Fibroblast of lung (primary cell): ENCODE results near the gene SLC31A1. TPM values are rescaled to one million over a fixed set of nuclear protein-coding genes. Genes with fewer than 3 reads are reported as not detected.
"Not testable (repeated sequence)": the region's sequence is repeated elsewhere in the genome, so short reads cannot be mapped to it uniquely, and the experiment has no call there.

Experiments
- DNase-seq, 2 donors: peaks; one replicate each; pipeline versions ENCODE4 v3.0.0 to v3.0.0-alpha.2; 2010; ENCODE audit warnings: low read depth in 2 of 2
- H2AFZ ChIP-seq: 2 replicates; pipeline ENCODE4 v1.5.1; 2012; ENCODE audit warnings: low read length, control low read depth, inconsistent platforms
- H3K27ac ChIP-seq: 2 replicates; pipeline ENCODE4 v1.5.1; 2011; ENCODE audit warnings: low read length, control low read depth; ENCODE audit not compliant: insufficient read depth
- H3K27me3 ChIP-seq: 2 replicates; pipeline ENCODE4 v1.5.1; 2011; ENCODE audit warnings: mild to moderate bottlenecking, low read length; ENCODE audit not compliant: control insufficient read depth, insufficient read depth
- H3K36me3 ChIP-seq: 2 replicates; pipeline ENCODE4 v1.5.1; 2011; ENCODE audit warnings: low read length; ENCODE audit not compliant: control insufficient read depth, insufficient read depth
- H3K4me1 ChIP-seq: 2 replicates; pipeline ENCODE4 v1.5.1; 2011; ENCODE audit warnings: low read length; ENCODE audit not compliant: control insufficient read depth, insufficient read depth; ENCODE audit errors: extremely low read depth
- H3K4me2 ChIP-seq: 2 replicates; pipeline ENCODE4 v1.5.1; 2011; ENCODE audit warnings: low read length, control low read depth; ENCODE audit not compliant: insufficient read depth; ENCODE audit errors: extremely low read depth
- H3K4me3 ChIP-seq, 4 experiments: fragments of 200-600 bp in 1 of 4; sonication (generic) in 1 of 4; replicated peaks in 1 of 4; 2 replicates each; pipeline ENCODE4 v1.5.1; 2011 to 2016; ENCODE audit warnings: low read length in 4 of 4, low read depth in 3 of 4, mild to moderate bottlenecking in 3 of 4, control low read depth in 2 of 4, inconsistent platforms in 1 of 4, mixed read lengths in 1 of 4; ENCODE audit not compliant: insufficient read depth in 1 of 4; ENCODE audit errors: control extremely low read depth in 1 of 4
- H3K79me2 ChIP-seq: 2 replicates; pipeline ENCODE4 v1.5.1; 2012; ENCODE audit warnings: mild to moderate bottlenecking, low read length, inconsistent platforms; ENCODE audit not compliant: control insufficient read depth, insufficient read depth
- H3K9ac ChIP-seq: 2 replicates; pipeline ENCODE4 v1.5.1; 2011; ENCODE audit warnings: mild to moderate bottlenecking, low read length, control low read depth; ENCODE audit not compliant: insufficient read depth
- H3K9me3 ChIP-seq: 2 replicates; pipeline ENCODE4 v1.5.1; 2012; ENCODE audit warnings: low read depth, low read length; ENCODE audit not compliant: control insufficient read depth, insufficient read depth
- H4K20me1 ChIP-seq: 2 replicates; pipeline ENCODE4 v1.5.1; 2011; ENCODE audit warnings: low read length; ENCODE audit not compliant: control insufficient read depth, insufficient read depth; ENCODE audit errors: extremely low read depth
- EZH2 ChIP-seq: IDR thresholded peaks from 2 replicates; pipeline ENCODE4 v1.5.1; 2012; ENCODE audit warnings: low read length, control low read depth, mild to moderate bottlenecking; ENCODE audit errors: missing control alignments
- polyA plus RNA-seq, 2 donors: library from polyadenylated mRNA; depleted of rRNA in 1 of 2; stranded (reverse) in 1 of 2; unstranded in 1 of 2; fragments of >200 nt; gene quantifications; 2 replicates each; pipeline ENCODE4 v1.2.1, GENCODE V29; 2011 to 2012; ENCODE audit warnings: missing spikeins in 1 of 2
- total RNA-seq: library from RNA; depleted of rRNA; stranded (reverse); fragments of >200 nt; gene quantifications from 2 replicates; pipeline ENCODE4 v1.2.1, GENCODE V29; 2014
- TF ChIP-seq, protein P1 (sequence below), 2 donors: IDR thresholded peaks in 1 of 2; conservative IDR thresholded peaks in 1 of 2; 1 replicate in 1 of 2; 2 replicates in 1 of 2; pipeline ENCODE4 v1.5.1; 2011 to 2012; ENCODE audit warnings: low read length in 2 of 2, control low read depth in 1 of 2, inconsistent platforms in 1 of 2, low read depth in 1 of 2, mild to moderate bottlenecking in 1 of 2

The SLC31A1 gene
- total and polyA plus RNA-seq, 2 donors (not counting 1 experiment from before 2014, with no cell fraction given): 33.0 to 44.4 TPM

DNA sequence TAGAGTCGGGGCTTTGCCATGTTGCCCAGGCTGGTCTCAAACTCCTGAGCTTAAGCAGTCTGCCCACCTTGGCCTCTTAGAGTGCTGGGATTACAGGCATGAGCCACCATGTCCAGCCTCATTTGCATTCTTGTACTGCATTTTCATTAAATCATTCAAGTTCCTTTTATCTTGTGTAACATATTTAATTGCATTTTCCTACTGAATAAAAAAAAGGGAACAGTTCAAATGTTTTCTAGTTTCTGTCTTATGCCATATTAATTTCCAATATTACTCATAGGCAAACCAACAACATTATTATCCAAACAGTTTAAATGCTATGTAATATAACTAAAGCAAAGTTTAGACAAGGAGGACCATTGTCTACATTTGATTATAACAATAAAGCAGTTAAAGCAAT, 6.1 kb downstream of the SLC31A1 start:
- Histone ChIP-seq H3K79me2 (peaks cover 8% of the 10 kb centered on the region), H3K27me3 (no peaks in the 10 kb centered on the region), H4K20me1 (no peaks in the 10 kb centered on the region), H3K9ac (no peak overlapping the region), H2AFZ (no peak overlapping the region), H3K4me3 (no peak overlapping the region), H3K4me1 (peaks cover 4% of the 10 kb centered on the region), H3K36me3 (no peaks in the 10 kb centered on the region), H3K27ac (no peak overlapping the region), H3K4me2 (no peak overlapping the region), H3K9me3 (no peaks in the 10 kb centered on the region)
- no peak for TF ChIP-seq EZH2
- TF ChIP-seq, protein P1, sequence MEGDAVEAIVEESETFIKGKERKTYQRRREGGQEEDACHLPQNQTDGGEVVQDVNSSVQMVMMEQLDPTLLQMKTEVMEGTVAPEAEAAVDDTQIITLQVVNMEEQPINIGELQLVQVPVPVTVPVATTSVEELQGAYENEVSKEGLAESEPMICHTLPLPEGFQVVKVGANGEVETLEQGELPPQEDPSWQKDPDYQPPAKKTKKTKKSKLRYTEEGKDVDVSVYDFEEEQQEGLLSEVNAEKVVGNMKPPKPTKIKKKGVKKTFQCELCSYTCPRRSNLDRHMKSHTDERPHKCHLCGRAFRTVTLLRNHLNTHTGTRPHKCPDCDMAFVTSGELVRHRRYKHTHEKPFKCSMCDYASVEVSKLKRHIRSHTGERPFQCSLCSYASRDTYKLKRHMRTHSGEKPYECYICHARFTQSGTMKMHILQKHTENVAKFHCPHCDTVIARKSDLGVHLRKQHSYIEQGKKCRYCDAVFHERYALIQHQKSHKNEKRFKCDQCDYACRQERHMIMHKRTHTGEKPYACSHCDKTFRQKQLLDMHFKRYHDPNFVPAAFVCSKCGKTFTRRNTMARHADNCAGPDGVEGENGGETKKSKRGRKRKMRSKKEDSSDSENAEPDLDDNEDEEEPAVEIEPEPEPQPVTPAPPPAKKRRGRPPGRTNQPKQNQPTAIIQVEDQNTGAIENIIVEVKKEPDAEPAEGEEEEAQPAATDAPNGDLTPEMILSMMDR (conservative IDR thresholded peaks at IDR 0.05 in 1 of 2, IDR thresholded peaks at IDR 0.05 in 1 of 2; ENCODE audit: low read depth in 1 of 2, low read length in 2 of 2): no peak
- no peak for DNase-seq

DNA sequence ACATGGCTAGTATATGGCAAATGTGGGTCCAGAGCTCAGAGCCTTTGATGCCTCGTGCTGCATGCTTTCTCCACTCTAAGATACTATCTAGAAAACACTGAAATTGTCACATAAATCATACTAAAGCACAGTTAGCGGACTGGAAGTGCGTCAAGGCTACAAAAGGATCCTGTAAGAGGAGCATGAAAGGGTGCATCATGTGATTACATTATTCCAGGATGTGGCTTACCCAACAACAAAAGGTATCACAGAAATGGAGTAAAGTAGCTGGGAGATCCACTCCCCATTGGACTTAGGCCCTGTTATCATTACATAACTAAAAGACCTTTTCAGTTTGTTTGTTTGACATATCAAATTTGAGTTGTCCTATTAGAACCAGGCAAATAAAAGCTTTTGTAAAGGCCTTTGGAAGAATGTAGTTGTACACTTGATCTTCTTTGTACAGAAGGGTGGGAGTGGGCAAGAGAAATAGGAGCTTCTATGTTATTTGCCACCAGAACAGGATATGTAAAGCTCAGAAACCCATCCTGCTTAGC, 6.9 kb downstream of the SLC31A1 start:
- Histone ChIP-seq H3K9me3 (no peaks in the 10 kb centered on the region), H3K79me2 (peaks cover 4% of the 10 kb centered on the region), H3K36me3 (no peaks in the 10 kb centered on the region), H3K4me3 (no peak overlapping the region), H3K4me1 (peaks cover 5% of the 10 kb centered on the region), H4K20me1 (no peaks in the 10 kb centered on the region), H3K27me3 (no peaks in the 10 kb centered on the region), H3K27ac (no peak overlapping the region), H2AFZ (no peak overlapping the region), H3K4me2 (no peak overlapping the region), H3K9ac (no peak overlapping the region)
- DNase-seq: no peak
- no peak for TF ChIP-seq EZH2
- TF ChIP-seq, protein P1 (conservative IDR thresholded peaks at IDR 0.05 in 1 of 2, IDR thresholded peaks at IDR 0.05 in 1 of 2; ENCODE audit: low read depth in 1 of 2, low read length in 2 of 2): no peak

DNA sequence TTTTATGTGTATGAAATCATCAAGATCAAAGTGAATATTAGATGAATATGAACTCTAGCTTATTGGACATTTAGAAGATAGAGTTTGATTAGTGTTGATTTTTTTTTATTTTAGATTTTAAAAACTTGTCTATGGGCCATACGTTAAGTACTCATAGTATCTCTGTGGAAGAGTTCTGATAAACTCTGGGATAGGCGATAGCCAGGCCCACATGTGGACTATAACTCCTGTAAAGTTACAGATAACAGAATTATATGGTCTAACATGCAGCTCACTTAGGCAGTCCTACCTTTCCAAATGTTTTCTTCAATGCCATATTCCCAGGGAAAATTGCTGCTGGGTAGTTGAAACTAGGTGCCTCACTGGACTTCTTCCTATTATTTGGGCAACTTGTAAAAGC, 10.4 kb downstream of the SLC31A1 start:
- H3K79me2 ChIP-seq: no peaks in the 10 kb centered on the region
- H3K4me3 ChIP-seq: no peak overlapping the region
- no peaks in the 10 kb centered on the region for H3K9me3 ChIP-seq
- H4K20me1 ChIP-seq: no peaks in the 10 kb centered on the region
- H3K9ac ChIP-seq: no peak overlapping the region
- H2AFZ ChIP-seq: no peak overlapping the region
- TF ChIP-seq, protein P1 (conservative IDR thresholded peaks at IDR 0.05 in 1 of 2, IDR thresholded peaks at IDR 0.05 in 1 of 2; ENCODE audit: low read depth in 1 of 2, low read length in 2 of 2): no peak
- no peak for TF ChIP-seq EZH2
- H3K4me1 ChIP-seq: peaks cover 6% of the 10 kb centered on the region
- no peaks in the 10 kb centered on the region for H3K36me3 ChIP-seq
- no peak overlapping the region for H3K4me2 ChIP-seq
- DNase-seq: no peak
- no peaks in the 10 kb centered on the region for H3K27me3 ChIP-seq
- H3K27ac ChIP-seq: no peak overlapping the region

DNA sequence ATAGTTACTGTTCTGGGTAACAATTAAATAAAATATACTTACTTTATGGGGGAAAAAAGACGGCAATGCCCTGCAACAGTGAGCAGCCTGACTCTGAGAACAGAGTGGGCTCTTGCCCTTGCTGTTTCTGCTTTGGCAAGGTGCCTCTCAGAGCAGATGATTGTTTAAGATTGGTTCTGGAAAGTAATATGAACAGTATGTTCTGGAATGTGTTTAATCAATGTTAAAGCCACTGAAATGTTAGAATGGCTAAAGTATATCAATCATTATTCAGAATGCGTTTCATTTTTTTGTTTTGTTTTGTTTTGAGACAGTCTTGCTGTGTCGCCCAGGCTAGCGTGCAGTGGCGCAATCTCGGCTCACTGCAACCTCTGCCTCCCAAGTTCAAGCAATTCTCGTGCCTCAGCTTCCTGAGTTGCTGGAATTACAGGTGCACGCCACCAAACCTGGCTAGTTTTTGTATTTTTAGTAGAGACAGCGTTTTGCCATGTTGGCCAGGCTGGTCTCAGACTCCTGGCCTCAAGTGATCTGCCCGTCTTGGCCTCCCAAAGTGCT, 14.4 kb downstream of the SLC31A1 start:
- H3K27me3 ChIP-seq, H3K4me2 ChIP-seq, H4K20me1 ChIP-seq, H2AFZ ChIP-seq, H3K9ac ChIP-seq, H3K27ac ChIP-seq, H3K79me2 ChIP-seq, H3K36me3 ChIP-seq, H3K9me3 ChIP-seq, H3K4me3 ChIP-seq, H3K4me1 ChIP-seq: not testable (repeated sequence)
- DNase-seq: peak; percentile 40 to 51
